GM19438 (cell line): ENCODE measurements around the gene JAK1.
A peak's percentile ranks its signal among the peaks of the same experiment; 100 is the strongest.
"Not testable (repeated sequence)": the region's sequence is repeated elsewhere in the genome, so short reads cannot be mapped to it uniquely, and the experiment has no call there.

Source experiments
- ATAC-seq: cut with Tn5 transposase; IDR thresholded peaks from one replicate; pipeline ENCODE4 v1.9.1; 2021; ENCODE audit warnings: low read depth; ENCODE audit not compliant: unreplicated experiment

The JAK1 gene

GRCh38 chr1:64966158-64966971, at the start of gene JAK1:
Gene JAK1 (minus strand): TSS chr1:64966549. CDS start chr1:64886264, 80,285 bp downstream.
- peak; percentile 69 for ATAC-seq

- no peak for ATAC-seq
Observed at GRCh38 chr1:65014321-65014720, 48.0 kb upstream of the JAK1 start.

GRCh38 chr1:65011983-65012382, 45.6 kb upstream of the JAK1 start:
- ATAC-seq: no peak

- no peak for ATAC-seq
Observed at GRCh38 chr1:65009724-65010420, 43.5 kb upstream of the JAK1 start.

- no peak for ATAC-seq
Observed at GRCh38 chr1:65009176-65009575, 42.8 kb upstream of the JAK1 start.

- ATAC-seq: no peak
Observed at GRCh38 chr1:65006806-65007205, 40.5 kb upstream of the JAK1 start.

GRCh38 chr1:65003316-65003664, 36.9 kb upstream of the JAK1 start:
- no peak for ATAC-seq

GRCh38 chr1:65002508-65003315, 36.4 kb upstream of the JAK1 start:
- ATAC-seq: peak; percentile 72

- no peak for ATAC-seq
Observed at GRCh38 chr1:65002156-65002507, 35.8 kb upstream of the JAK1 start.

GRCh38 chr1:65001231-65001792, 35.0 kb upstream of the JAK1 start:
- no peak for ATAC-seq

GRCh38 chr1:64998425-64998948, 32.1 kb upstream of the JAK1 start:
- not testable (repeated sequence) for ATAC-seq

- no peak for ATAC-seq
Observed at GRCh38 chr1:64996541-64997257, 30.4 kb upstream of the JAK1 start.

- ATAC-seq: no peak
Observed at GRCh38 chr1:64995316-64995715, 29.0 kb upstream of the JAK1 start.

GRCh38 chr1:64986903-64987871, 20.8 kb upstream of the JAK1 start:
- peak; percentile 99 for ATAC-seq

GRCh38 chr1:64984737-64985136, 18.4 kb upstream of the JAK1 start:
- ATAC-seq: no peak

- no peak for ATAC-seq
Observed at GRCh38 chr1:64984106-64984505, 17.8 kb upstream of the JAK1 start.

GRCh38 chr1:64983110-64983509, 16.8 kb upstream of the JAK1 start:
- ATAC-seq: no peak

GRCh38 chr1:64981601-64982533, 15.5 kb upstream of the JAK1 start:
- ATAC-seq: no peak
